SJSA1 (cell line): ENCODE results near the gene ARHGAP4. TPM values are rescaled to one million over a fixed set of nuclear protein-coding genes. Genes with fewer than 3 reads are reported as not detected.

Experiments used
- DNase-seq, 2 experiments: peaks; one replicate each; pipeline ENCODE4 v3.0.0-alpha.2; 2015 to 2020; ENCODE audit warnings: low spot score in 2 of 2, low read depth in 1 of 2
- H3K27ac ChIP-seq: fragments of 250-450 bp; sonication (Bioruptor Pico); 2 replicates; pipeline ENCODE4 v1.5.1; 2020; ENCODE audit warnings: mild to moderate bottlenecking, moderate library complexity
- H3K27me3 ChIP-seq: fragments of 250-450 bp; sonication (Bioruptor Pico); replicated peaks from 2 replicates; pipeline ENCODE4 v1.5.1; 2020; ENCODE audit warnings: mild to moderate bottlenecking, moderate library complexity
- H3K36me3 ChIP-seq: fragments of 250-450 bp; sonication (Bioruptor Pico); 2 replicates; pipeline ENCODE4 v1.5.1; 2020; ENCODE audit warnings: mild to moderate bottlenecking
- H3K4me1 ChIP-seq: fragments of 250-450 bp; sonication (Bioruptor Pico); replicated peaks from 2 replicates; pipeline ENCODE4 v1.6.1; 2021; ENCODE audit warnings: mild to moderate bottlenecking
- H3K4me3 ChIP-seq: fragments of 250-450 bp; sonication (Bioruptor Pico); 2 replicates; pipeline ENCODE4 v1.5.1; 2020; ENCODE audit warnings: mild to moderate bottlenecking
- H3K9me3 ChIP-seq: fragments of 250-450 bp; sonication (Bioruptor Pico); replicated peaks from 2 replicates; pipeline ENCODE4 v1.5.1; 2020; ENCODE audit warnings: mild to moderate bottlenecking
- total RNA-seq: library from RNA; depleted of rRNA; stranded (reverse); fragments of >200 nt; shearing (Covaris generic); gene quantifications from 2 replicates; pipeline ENCODE4 v1.2.3, GENCODE V29; 2014

The ARHGAP4 gene
- total RNA-seq, 1 experiment from 2014 or later = 0.63 TPM

- Histone ChIP-seq H3K27me3 (peaks cover 9% of the 10 kb centered on the region; the same call in 1 of the 2 replicates), H3K4me3 (no peak within 1 kb of the TSS), H3K36me3 (no peaks in the 10 kb centered on the region), H3K27ac (no peak within 1 kb of the TSS), H3K9me3 (no peaks in the 10 kb centered on the region), H3K4me1 (no peaks in the 10 kb centered on the region)
- DNase-seq = no peak
Measured at GRCh38 chrX:153885968-153886903, 39.8 kb downstream of the ARHGAP4 start, which contains the start of gene L1CAM. Gene L1CAM, minus strand, starts transcription at chrX:153886173. Its CDS starts 10,337 bp downstream, at chrX:153875836.

GRCh38 chrX:153885208-153885787 is 40.8 kb downstream of the ARHGAP4 start:
- peaks cover 9% of the 10 kb centered on the region; the same call in 1 of the 2 replicates for H3K27me3 ChIP-seq
- no peak for DNase-seq

GRCh38 chrX:153884590-153884989 is 41.5 kb downstream of the ARHGAP4 start:
- no peaks in the 10 kb centered on the region for H3K36me3 ChIP-seq
- H3K27ac ChIP-seq = no peak overlapping the region
- no peak for DNase-seq
- no peaks in the 10 kb centered on the region for H3K4me1 ChIP-seq
- H3K27me3 ChIP-seq = peaks cover 9% of the 10 kb centered on the region; the same call in 1 of the 2 replicates
- no peak overlapping the region for H3K4me3 ChIP-seq
- no peaks in the 10 kb centered on the region for H3K9me3 ChIP-seq

More at GRCh38 chrX:153885208-153885787, 40.8 kb downstream of the ARHGAP4 start:
- Histone ChIP-seq H3K36me3 (no peaks in the 10 kb centered on the region), H3K9me3 (no peaks in the 10 kb centered on the region), H3K27ac (no peak overlapping the region), H3K4me1 (no peaks in the 10 kb centered on the region), H3K4me3 (no peak overlapping the region)

- Histone ChIP-seq H3K27me3 (peaks cover 9% of the 10 kb centered on the region; the same call in 1 of the 2 replicates), H3K9me3 (no peaks in the 10 kb centered on the region), H3K4me3 (no peak overlapping the region), H3K27ac (no peak overlapping the region), H3K4me1 (no peaks in the 10 kb centered on the region), H3K36me3 (no peaks in the 10 kb centered on the region)
- no peak for DNase-seq
Measured at GRCh38 chrX:153884136-153884535, 41.9 kb downstream of the ARHGAP4 start.

- no peaks in the 10 kb centered on the region for H3K9me3 ChIP-seq
- H3K36me3 ChIP-seq = no peaks in the 10 kb centered on the region
- no peak overlapping the region for H3K4me3 ChIP-seq
- H3K4me1 ChIP-seq = no peaks in the 10 kb centered on the region
- peaks cover 9% of the 10 kb centered on the region; the same call in 1 of the 2 replicates for H3K27me3 ChIP-seq
- H3K27ac ChIP-seq = no peak overlapping the region
- DNase-seq = no peak
Measured at GRCh38 chrX:153883163-153883843, 42.8 kb downstream of the ARHGAP4 start.

- no peaks in the 10 kb centered on the region for H3K4me1 ChIP-seq
- no peak overlapping the region for H3K4me3 ChIP-seq
- DNase-seq = no peak
- no peak overlapping the region for H3K27ac ChIP-seq
- no peaks in the 10 kb centered on the region for H3K9me3 ChIP-seq
- H3K27me3 ChIP-seq = peaks cover 9% of the 10 kb centered on the region; the same call in 1 of the 2 replicates
- H3K36me3 ChIP-seq = no peaks in the 10 kb centered on the region
Measured at GRCh38 chrX:153882557-153882956, 43.5 kb downstream of the ARHGAP4 start.

- peaks cover 9% of the 10 kb centered on the region; the same call in 1 of the 2 replicates for H3K27me3 ChIP-seq
- no peaks in the 10 kb centered on the region for H3K9me3 ChIP-seq
- H3K27ac ChIP-seq = no peak overlapping the region
- DNase-seq = no peak
- no peaks in the 10 kb centered on the region for H3K4me1 ChIP-seq
- no peak overlapping the region for H3K4me3 ChIP-seq
- no peaks in the 10 kb centered on the region for H3K36me3 ChIP-seq
Measured at GRCh38 chrX:153882086-153882498, 44.0 kb downstream of the ARHGAP4 start.

DNA sequence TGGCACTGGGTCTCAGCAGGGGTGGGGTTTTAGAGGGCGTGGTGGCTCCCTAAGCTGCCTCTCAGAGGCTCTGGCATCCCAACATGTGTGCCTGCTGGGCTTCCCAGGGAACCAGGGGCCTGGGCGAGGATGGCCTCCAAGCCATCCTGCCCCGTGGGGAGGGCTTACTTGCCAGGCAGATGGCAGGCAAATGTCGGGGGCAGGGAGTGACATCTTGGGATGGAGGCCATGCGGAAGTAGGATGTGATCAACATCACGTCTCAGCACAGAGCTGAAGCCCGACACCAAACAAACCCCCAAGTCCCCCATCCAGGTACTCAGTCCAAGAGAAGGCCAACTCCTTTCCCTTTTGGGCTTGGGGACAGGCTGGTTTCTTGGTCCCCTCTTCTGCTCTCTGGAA is 44.8 kb downstream of the ARHGAP4 start:
- no peaks in the 10 kb centered on the region for H3K4me1 ChIP-seq
- H3K9me3 ChIP-seq = no peaks in the 10 kb centered on the region
- no peak overlapping the region for H3K27ac ChIP-seq
- no peak overlapping the region for H3K4me3 ChIP-seq
- peaks cover 9% of the 10 kb centered on the region; the same call in 1 of the 2 replicates for H3K27me3 ChIP-seq
- H3K36me3 ChIP-seq = no peaks in the 10 kb centered on the region
- DNase-seq = no peak

GRCh38 chrX:153880440-153880815 is 45.6 kb downstream of the ARHGAP4 start:
- H3K9me3 ChIP-seq = no peaks in the 10 kb centered on the region
- H3K36me3 ChIP-seq = no peaks in the 10 kb centered on the region
- no peak overlapping the region for H3K4me3 ChIP-seq
- no peaks in the 10 kb centered on the region for H3K4me1 ChIP-seq
- peaks cover 7% of the 10 kb centered on the region; the same call in 1 of the 2 replicates for H3K27me3 ChIP-seq
- no peak overlapping the region for H3K27ac ChIP-seq
- DNase-seq = no peak

DNA sequence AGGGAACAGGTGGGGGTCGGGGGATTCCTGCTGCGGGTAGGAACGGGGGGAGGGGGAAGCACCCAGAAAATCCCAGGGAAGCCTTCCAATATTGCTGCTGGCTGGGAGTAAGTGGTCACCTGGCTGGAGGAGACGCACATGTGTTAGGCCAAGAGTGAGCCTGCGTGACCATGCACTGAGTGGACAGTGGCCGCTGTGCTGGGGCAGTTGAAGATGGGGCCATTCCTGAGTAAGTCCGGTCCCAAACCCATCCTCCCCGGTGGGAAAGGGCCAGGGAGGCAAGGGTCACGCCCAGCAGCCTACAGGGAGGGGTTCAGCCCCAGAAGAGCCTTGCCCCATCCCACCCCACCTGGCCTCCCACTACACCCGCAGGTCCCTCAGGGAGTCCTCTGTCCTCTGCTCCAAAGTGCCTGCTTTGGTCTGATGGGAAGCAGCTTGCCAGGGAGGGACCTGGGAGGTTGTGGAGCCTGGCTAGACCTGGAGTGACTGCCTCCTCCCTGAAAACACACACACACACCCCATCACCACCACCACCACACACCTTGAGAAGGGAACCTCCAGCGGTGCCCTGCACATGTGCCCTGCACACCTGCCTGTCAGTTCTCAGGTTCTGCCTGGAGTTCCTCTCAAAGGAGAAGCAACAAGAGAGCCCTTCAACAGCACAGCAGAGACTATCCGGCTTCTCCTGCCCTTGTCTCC is 46.2 kb downstream of the ARHGAP4 start:
- Histone ChIP-seq H3K27ac (no peak overlapping the region), H3K4me3 (no peak overlapping the region), H3K36me3 (no peaks in the 10 kb centered on the region), H3K27me3 (0 out of 2 replicates have a peak, but pooled peaks cover 1% of the 10 kb centered on the region), H3K9me3 (no peaks in the 10 kb centered on the region), H3K4me1 (no peaks in the 10 kb centered on the region)
- no peak for DNase-seq

DNA sequence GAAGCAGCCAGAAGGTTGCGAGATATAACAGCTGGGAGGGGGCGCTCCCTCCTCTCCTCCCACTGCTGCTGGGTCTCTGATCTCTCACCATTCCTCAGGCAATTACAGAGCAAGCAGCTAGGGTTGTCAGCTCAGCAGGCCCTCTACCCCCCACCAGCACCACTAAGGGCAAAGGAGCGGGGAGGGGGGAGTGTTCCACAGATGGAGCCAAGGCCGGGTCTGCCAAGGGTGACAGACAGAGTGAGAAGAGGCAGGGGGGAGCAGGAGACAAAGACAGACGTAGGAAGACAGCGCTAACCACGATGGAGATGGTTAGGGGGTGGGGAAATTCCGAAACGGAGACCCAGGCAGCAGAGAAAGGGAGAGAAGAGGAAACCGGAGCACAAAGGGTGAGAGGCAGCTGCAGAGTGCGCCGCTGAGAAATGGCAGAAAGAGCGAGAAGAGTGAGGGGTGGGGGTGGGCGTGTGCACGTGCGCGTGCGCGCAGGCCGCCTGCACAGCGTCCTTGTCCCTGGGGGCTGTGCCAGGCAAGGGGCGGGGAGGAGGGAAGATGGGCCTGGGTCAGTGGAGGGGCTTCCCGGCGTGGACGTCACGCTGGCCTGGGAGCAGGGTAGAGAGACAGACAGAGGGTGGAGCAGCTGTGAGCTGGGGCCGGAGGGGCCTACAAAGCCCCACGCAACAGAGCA is 47.0 kb downstream of the ARHGAP4 start:
- Histone ChIP-seq H3K9me3 (no peaks in the 10 kb centered on the region), H3K27ac (no peak overlapping the region), H3K4me3 (no peak overlapping the region), H3K4me1 (no peaks in the 10 kb centered on the region), H3K36me3 (no peaks in the 10 kb centered on the region), H3K27me3 (no peaks in the 10 kb centered on the region)
- DNase-seq = no peak

- no peak for DNase-seq
- Histone ChIP-seq H3K36me3 (no peaks in the 10 kb centered on the region), H3K9me3 (no peaks in the 10 kb centered on the region), H3K27me3 (no peaks in the 10 kb centered on the region), H3K4me1 (no peaks in the 10 kb centered on the region), H3K27ac (no peak overlapping the region), H3K4me3 (no peak overlapping the region)
Measured at GRCh38 chrX:153878345-153878744, 47.7 kb downstream of the ARHGAP4 start.
